Astrocyte (in vitro differentiated cells and primary cell): ENCODE measurements around the gene XAGE2.

ENCODE experiments used
- EZH2 ChIP-seq: IDR thresholded peaks from 2 replicates; pipeline ENCODE4 v1.6.1; 2012; ENCODE audit warnings: mild to moderate bottlenecking, low read length, inconsistent platforms; ENCODE audit not compliant: insufficient read depth
- TF ChIP-seq, protein P1 (sequence below): IDR thresholded peaks from 2 replicates; pipeline ENCODE4 v1.5.1; 2011; ENCODE audit warnings: low read depth, mild to moderate bottlenecking, inconsistent platforms, low read length, moderate library complexity; ENCODE audit not compliant: insufficient read depth

DNA sequence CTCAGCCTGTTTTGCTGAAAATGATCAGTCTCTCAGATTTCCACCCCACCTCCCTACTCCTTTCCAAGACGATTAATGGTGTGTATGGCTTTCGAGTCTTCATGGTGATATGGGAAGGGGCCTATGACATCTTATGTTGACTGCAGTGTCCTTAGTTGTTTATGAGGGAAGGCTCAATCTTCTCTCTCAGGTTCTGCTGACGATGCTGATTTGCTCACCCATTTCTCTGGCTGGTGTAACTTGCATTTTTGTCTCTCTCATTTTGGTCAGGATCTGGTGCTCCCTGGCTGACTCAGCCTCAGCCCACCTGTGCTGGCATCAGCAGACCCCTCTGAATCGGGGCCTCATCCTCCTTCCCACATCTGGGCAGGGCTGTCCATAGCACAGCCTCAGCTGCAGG lies 31.4 kb upstream of the XAGE2 start:
- no peak for TF ChIP-seq EZH2
- TF ChIP-seq, protein P1, sequence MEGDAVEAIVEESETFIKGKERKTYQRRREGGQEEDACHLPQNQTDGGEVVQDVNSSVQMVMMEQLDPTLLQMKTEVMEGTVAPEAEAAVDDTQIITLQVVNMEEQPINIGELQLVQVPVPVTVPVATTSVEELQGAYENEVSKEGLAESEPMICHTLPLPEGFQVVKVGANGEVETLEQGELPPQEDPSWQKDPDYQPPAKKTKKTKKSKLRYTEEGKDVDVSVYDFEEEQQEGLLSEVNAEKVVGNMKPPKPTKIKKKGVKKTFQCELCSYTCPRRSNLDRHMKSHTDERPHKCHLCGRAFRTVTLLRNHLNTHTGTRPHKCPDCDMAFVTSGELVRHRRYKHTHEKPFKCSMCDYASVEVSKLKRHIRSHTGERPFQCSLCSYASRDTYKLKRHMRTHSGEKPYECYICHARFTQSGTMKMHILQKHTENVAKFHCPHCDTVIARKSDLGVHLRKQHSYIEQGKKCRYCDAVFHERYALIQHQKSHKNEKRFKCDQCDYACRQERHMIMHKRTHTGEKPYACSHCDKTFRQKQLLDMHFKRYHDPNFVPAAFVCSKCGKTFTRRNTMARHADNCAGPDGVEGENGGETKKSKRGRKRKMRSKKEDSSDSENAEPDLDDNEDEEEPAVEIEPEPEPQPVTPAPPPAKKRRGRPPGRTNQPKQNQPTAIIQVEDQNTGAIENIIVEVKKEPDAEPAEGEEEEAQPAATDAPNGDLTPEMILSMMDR: no peak
